ENCODE results near the gene EMC8. TPM values are rescaled to one million over a fixed set of nuclear protein-coding genes. Genes with fewer than 3 reads are reported as not detected.

EMC8 gene
- total and polyA plus RNA-seq, 2 donors (not counting 1 experiment from before 2014, with no cell fraction given), result 22.1 to 33.1 TPM

GRCh38 chr16:85735946-85736345, 63.4 kb downstream of the EMC8 start:
- ChIA-PET POLR2A (interaction anchor here (0.7 to 3.8 kb wide), 6 partner anchors 11 to 46 kb away, joined by 3 to 24 read pairs (median 10); no protein-coding TSS in a partner anchor), CTCF (interaction anchor here (1.1 to 4.7 kb wide), 6 partner anchors 11 to 60 kb away, joined by 3 to 33 read pairs (median 8); no protein-coding TSS in a partner anchor)
- ATAC-seq (ENCODE audit: low read depth) (no peak), DNase-seq (no peak)
- H3K4me1 Mint-ChIP-seq, result peaks cover 33% of the 10 kb centered on the region
- intact Hi-C loops (cut with micrococcal nuclease), result loop anchor here (1.0 to 5.0 kb wide), 3 partner anchors 15 to 49 kb away; partner anchors contain the start of genes C16orf74 and GINS2
- peak overlapping the region; percentile 69 for H3K4me3 Mint-ChIP-seq
- Histone ChIP-seq H2AFZ (ENCODE audit: insufficient read depth, low read depth, low read length, poor library complexity, severe bottlenecking) (no peak overlapping the region), H3K27ac (ENCODE audit: low read length in 2 of 2) (no peak overlapping the region), H3K79me2 (ENCODE audit: control insufficient read depth, insufficient read depth, low read length) (peaks cover 67% of the 10 kb centered on the region), H3K9me3 (ENCODE audit: control extremely low read depth in 1 of 3, control insufficient read depth in 2 of 3, insufficient read depth in 1 of 3, low read length in 2 of 3) (no peaks in the 10 kb centered on the region), H4K20me1 (ENCODE audit: control insufficient read depth, insufficient read depth, low read length, poor library complexity, severe bottlenecking) (peaks cover 41% of the 10 kb centered on the region), H3K27me3 (replicated peaks in 1 of 4; ENCODE audit: control extremely low read depth in 1 of 4, control insufficient read depth in 3 of 4, insufficient read depth in 4 of 4, low read length in 3 of 4) (no peaks in the 10 kb centered on the region), H3K4me1 (ENCODE audit: control insufficient read depth in 2 of 2, insufficient read depth in 2 of 2, low read length in 2 of 2) (peaks cover 30 to 34% of the 10 kb centered on the region in 2 donors), H3K9ac (ENCODE audit: low read length) (peak overlapping the region; percentile 50), H3K4me3 (ENCODE audit: control extremely low read depth in 1 of 5, extremely low read depth in 1 of 5, insufficient read depth in 1 of 5, low read depth in 2 of 5, low read length in 4 of 5) (peak overlapping the region in 1 of 5 experiments; percentile 38), H3K36me3 (replicated peaks in 1 of 2; ENCODE audit: control extremely low read depth in 1 of 2, control insufficient read depth in 1 of 2, extremely low read depth in 1 of 2, insufficient read depth in 2 of 2, low read length in 1 of 2) (peaks cover 2 to 25% of the 10 kb centered on the region in 2 experiments), H3K4me2 (replicated peaks; ENCODE audit: low read depth, low read length, poor library complexity, severe bottlenecking) (peak overlapping the region; percentile 74)
- H3K9me3 Mint-ChIP-seq (ENCODE audit: insufficient read depth), result no peaks in the 10 kb centered on the region
- peak overlapping the region; percentile 68 for H3K27ac Mint-ChIP-seq
- H3K27me3 Mint-ChIP-seq, result no peaks in the 10 kb centered on the region
- TF ChIP-seq EZH2 (IDR thresholded peaks at IDR 0.05; ENCODE audit: borderline replicate concordance, insufficient read depth, low read depth, low read length, poor library complexity, severe bottlenecking) (no peak), CTCF (IDR thresholded peaks at IDR 0.05) (no peak)
- 46% methylated on average over 5 of the region's 6 CpGs for WGBS (ENCODE audit: insufficient coverage)

GRCh38 chr16:85735225-85735635, 64.1 kb downstream of the EMC8 start:
- H3K27me3 ChIP-seq (replicated peaks in 1 of 4; ENCODE audit: control extremely low read depth in 1 of 4, control insufficient read depth in 3 of 4, insufficient read depth in 4 of 4, low read length in 3 of 4), result no peaks in the 10 kb centered on the region
- Mint-ChIP-seq H3K27ac (peak overlapping the region; percentile 68), H3K27me3 (no peaks in the 10 kb centered on the region), H3K9me3 (ENCODE audit: insufficient read depth) (no peaks in the 10 kb centered on the region), H3K4me1 (peaks cover 33% of the 10 kb centered on the region), H3K4me3 (peak overlapping the region; percentile 69)
- peak overlapping the region in 1 of 2 donors; percentile 11 for H3K27ac ChIP-seq (ENCODE audit: low read length in 2 of 2)
- peaks cover 2 to 23% of the 10 kb centered on the region in 2 experiments for H3K36me3 ChIP-seq (replicated peaks in 1 of 2; ENCODE audit: control extremely low read depth in 1 of 2, control insufficient read depth in 1 of 2, extremely low read depth in 1 of 2, insufficient read depth in 2 of 2, low read length in 1 of 2)
- WGBS (ENCODE audit: insufficient coverage), result under 1% methylated on average over 14 of the region's 14 CpGs
- ChIA-PET CTCF (interaction anchor here (1.1 to 4.7 kb wide), 4 partner anchors 14 to 59 kb away, joined by 3 to 33 read pairs (median 12); no protein-coding TSS in a partner anchor), POLR2A (interaction anchor here (0.7 to 3.8 kb wide), 6 partner anchors 12 to 47 kb away, joined by 3 to 24 read pairs (median 10); no protein-coding TSS in a partner anchor)
- H3K9me3 ChIP-seq (ENCODE audit: control extremely low read depth in 1 of 3, control insufficient read depth in 2 of 3, insufficient read depth in 1 of 3, low read length in 2 of 3), result no peaks in the 10 kb centered on the region
- DNase-seq (peak; percentile 68), ATAC-seq (ENCODE audit: low read depth) (peak; percentile 81)
- peak overlapping the region in 4 of 5 experiments; percentile 3 to 38 (median 22) for H3K4me3 ChIP-seq (ENCODE audit: control extremely low read depth in 1 of 5, extremely low read depth in 1 of 5, insufficient read depth in 1 of 5, low read depth in 2 of 5, low read length in 4 of 5)
- H3K9ac ChIP-seq (ENCODE audit: low read length), result peak overlapping the region; percentile 50
- peak overlapping the region; percentile 21 for H2AFZ ChIP-seq (ENCODE audit: insufficient read depth, low read depth, low read length, poor library complexity, severe bottlenecking)
- peak overlapping the region; percentile 74 for H3K4me2 ChIP-seq (replicated peaks; ENCODE audit: low read depth, low read length, poor library complexity, severe bottlenecking)
- peaks cover 30 to 34% of the 10 kb centered on the region in 2 donors for H3K4me1 ChIP-seq (ENCODE audit: control insufficient read depth in 2 of 2, insufficient read depth in 2 of 2, low read length in 2 of 2)
- H3K79me2 ChIP-seq (ENCODE audit: control insufficient read depth, insufficient read depth, low read length), result peaks cover 73% of the 10 kb centered on the region
- intact Hi-C loops (cut with micrococcal nuclease), result loop anchor here (1.0 to 5.0 kb wide), 3 partner anchors 16 to 48 kb away; partner anchors contain the start of genes C16orf74 and GINS2
- H4K20me1 ChIP-seq (ENCODE audit: control insufficient read depth, insufficient read depth, low read length, poor library complexity, severe bottlenecking), result peaks cover 46% of the 10 kb centered on the region
- TF ChIP-seq CTCF (IDR thresholded peaks at IDR 0.05) (no peak), EZH2 (IDR thresholded peaks at IDR 0.05; ENCODE audit: borderline replicate concordance, insufficient read depth, low read depth, low read length, poor library complexity, severe bottlenecking) (no peak)
